Endothelial cell of umbilical vein (primary cell): ENCODE measurements around the gene GPR78. TPM values are rescaled to one million over a fixed set of nuclear protein-coding genes. Genes with fewer than 3 reads are reported as not detected.

Experiments used
- BruUV-seq: library from RNA; stranded (reverse); fragments of 400-500 nt; replicated peaks from 2 replicates; lab custom pipeline; 2021; lab: Mats Ljungman, UMichigan
- CTCF ChIA-PET: fragments of 300-600, 350-600 bp; sonication (Branson Sonifier 250); formaldehyde crosslinking; loops from one replicate; lab custom pipeline; 2021; ENCODE audit warnings: antibody characterized with exemption, inconsistent platforms; lab: Charles Lee
- POLR2A ChIA-PET: fragments of 300-600, 350-600 bp; sonication (Branson Sonifier 250); formaldehyde crosslinking; loops from one replicate; lab custom pipeline; 2021; ENCODE audit warnings: antibody characterized with exemption, inconsistent platforms; lab: Charles Lee
- DNase-seq: peaks from one replicate; pipeline ENCODE4 v3.0.0-alpha.2; 2011; ENCODE audit warnings: low read depth, low spot score
- FAIRE-seq: peaks from 2 replicates; lab custom pipeline; 2011; peaks lifted over from hg19 to GRCh38; lab: Jason Lieb, UNC
- H2AFZ ChIP-seq: 2 replicates; pipeline ENCODE4 v1.6.0; 2012; ENCODE audit warnings: low read depth, low read length, control low read depth, inconsistent platforms
- H3K27ac ChIP-seq: 2 replicates; pipeline ENCODE4 v1.5.1; 2011; ENCODE audit warnings: low read depth, mild to moderate bottlenecking, control low read depth, low read length, moderate library complexity; ENCODE audit not compliant: insufficient read depth
- H3K27me3 ChIP-seq, 2 experiments: 2 replicates each; pipeline versions ENCODE4 v1.6.0 to v1.6.1; 2011; ENCODE audit warnings: low read length in 2 of 2, mixed read lengths in 1 of 2; ENCODE audit not compliant: control insufficient read depth in 2 of 2, insufficient read depth in 2 of 2
- H3K36me3 ChIP-seq, 2 experiments: 2 replicates in 1 of 2; 3 replicates in 1 of 2; pipeline ENCODE4 v1.5.1; 2011; ENCODE audit warnings: low read length in 2 of 2, mild to moderate bottlenecking in 1 of 2, moderate library complexity in 1 of 2; ENCODE audit not compliant: control insufficient read depth in 2 of 2, insufficient read depth in 2 of 2; ENCODE audit errors: extremely low read depth in 1 of 2
- H3K4me1 ChIP-seq: 3 replicates; pipeline ENCODE4 v1.5.1; 2011; ENCODE audit warnings: mild to moderate bottlenecking, low read length; ENCODE audit not compliant: control insufficient read depth, insufficient read depth; ENCODE audit errors: extremely low read depth
- H3K4me2 ChIP-seq: 2 replicates; pipeline ENCODE4 v1.6.1; 2011; ENCODE audit warnings: low read length, control low read depth, mixed read lengths; ENCODE audit not compliant: insufficient read depth
- H3K4me3 ChIP-seq, 3 experiments: fragments of 200-600 bp in 1 of 3; sonication (generic), shearing (Covaris generic) in 1 of 3; replicated peaks in 1 of 3; 2 replicates each; pipeline ENCODE4 v1.5.1; 2011 to 2016; ENCODE audit warnings: control low read depth in 3 of 3, low read length in 3 of 3, mild to moderate bottlenecking in 2 of 3, inconsistent platforms in 1 of 3, low read depth in 1 of 3, moderate library complexity in 1 of 3; ENCODE audit not compliant: insufficient read depth in 1 of 3
- H3K79me2 ChIP-seq: 2 replicates; pipeline ENCODE4 v1.6.0; 2012; ENCODE audit warnings: low read length, inconsistent platforms; ENCODE audit not compliant: control insufficient read depth, insufficient read depth
- H3K9ac ChIP-seq: replicated peaks from 2 replicates; pipeline ENCODE3; 2011; ENCODE audit warnings: low read length, control low read depth; ENCODE audit not compliant: insufficient read depth; ENCODE audit errors: extremely low read depth
- H3K9me1 ChIP-seq: replicated peaks from 3 replicates; pipeline ENCODE4 v1.6.0; 2011; ENCODE audit warnings: mild to moderate bottlenecking, low read length; ENCODE audit not compliant: control insufficient read depth, insufficient read depth; ENCODE audit errors: extremely low read depth
- H3K9me3 ChIP-seq: replicated peaks from 2 replicates; pipeline ENCODE4 v1.5.1; 2012; ENCODE audit warnings: low read length, inconsistent platforms; ENCODE audit not compliant: control insufficient read depth, insufficient read depth
- H4K20me1 ChIP-seq: replicated peaks from 2 replicates; pipeline ENCODE3; 2011; ENCODE audit warnings: mild to moderate bottlenecking, low read length; ENCODE audit not compliant: control insufficient read depth, insufficient read depth; ENCODE audit errors: extremely low read depth
- FOS ChIP-seq: IDR thresholded peaks from 2 replicates; pipeline ENCODE4 v1.6.1; 2011; ENCODE audit warnings: mild to moderate bottlenecking, low read length, moderate library complexity, borderline replicate concordance; ENCODE audit not compliant: insufficient read depth
- MAX ChIP-seq: IDR thresholded peaks from 2 replicates; pipeline ENCODE4 v1.6.1; 2011; ENCODE audit not compliant: insufficient read depth, insufficient read length
- MYC ChIP-seq: IDR thresholded peaks from one replicate; pipeline ENCODE4 v1.6.1; 2011; ENCODE audit warnings: mild to moderate bottlenecking, low read depth, low read length
- POLR2A ChIP-seq: IDR thresholded peaks from 2 replicates; pipeline ENCODE4 v1.6.1; 2012; ENCODE audit warnings: low read depth, mild to moderate bottlenecking, control low read depth, low read length
- POLR2AphosphoS5 ChIP-seq: IDR thresholded peaks from 2 replicates; pipeline ENCODE4 v1.6.1; 2012; ENCODE audit warnings: low read depth, mild to moderate bottlenecking, control low read depth, low read length, moderate library complexity; ENCODE audit not compliant: insufficient read depth
- dilution Hi-C: fragments of 300-500 bp; cut with MboI; formaldehyde crosslinking; loops from one replicate; pipeline ENCODE4 v1.15.0; 2019; ENCODE audit warnings: low sequenced_read_pairs; ENCODE audit not compliant: extremely low pct_ligation_motif_present
- intact Hi-C: fragments of 100-400 bp; cut with micrococcal nuclease; formaldehyde crosslinking; loops from one replicate; pipeline ENCODE4 v1.10.0; 2022
- polyA plus RNA-seq, 4 experiments: library from polyadenylated mRNA; depleted of rRNA in 3 of 4; stranded (reverse) in 3 of 4; unstranded in 1 of 4; fragments of >200 nt; gene quantifications; 2 replicates each; pipeline versions ENCODE4 v1.2.1 to v1.2.3, GENCODE V29; 2011 to 2012; ENCODE audit warnings: missing spikeins in 1 of 4
- total RNA-seq: library from RNA; stranded (reverse); gene quantifications from 2 replicates; pipeline ENCODE4 v1.2.3, GENCODE V29; 2021
- TF ChIP-seq, protein P1 (sequence below), 2 donors: IDR thresholded peaks; 1 replicate in 1 of 2; 2 replicates in 1 of 2; pipeline ENCODE4 v1.5.1; 2011; ENCODE audit warnings: low read length in 2 of 2, mild to moderate bottlenecking in 2 of 2, moderate library complexity in 2 of 2, control low read depth in 1 of 2, inconsistent platforms in 1 of 2, low read depth in 1 of 2; ENCODE audit not compliant: insufficient read depth in 1 of 2; ENCODE audit errors: extremely low read depth in 1 of 2

The GPR78 gene
- total and polyA plus RNA-seq, 2 donors (not counting 3 experiments of a cell fraction or from before 2014, with no cell fraction given): not detected

- no peaks in the 10 kb centered on the region for H4K20me1 ChIP-seq
- no peak overlapping the region for H3K4me3 ChIP-seq
- H3K9me1 ChIP-seq: no peaks in the 10 kb centered on the region
- H3K9ac ChIP-seq: no peak overlapping the region
- no peaks in the 10 kb centered on the region for H3K79me2 ChIP-seq
- no peak for DNase-seq
- TF ChIP-seq POLR2A: no peak
- TF ChIP-seq, protein P1, sequence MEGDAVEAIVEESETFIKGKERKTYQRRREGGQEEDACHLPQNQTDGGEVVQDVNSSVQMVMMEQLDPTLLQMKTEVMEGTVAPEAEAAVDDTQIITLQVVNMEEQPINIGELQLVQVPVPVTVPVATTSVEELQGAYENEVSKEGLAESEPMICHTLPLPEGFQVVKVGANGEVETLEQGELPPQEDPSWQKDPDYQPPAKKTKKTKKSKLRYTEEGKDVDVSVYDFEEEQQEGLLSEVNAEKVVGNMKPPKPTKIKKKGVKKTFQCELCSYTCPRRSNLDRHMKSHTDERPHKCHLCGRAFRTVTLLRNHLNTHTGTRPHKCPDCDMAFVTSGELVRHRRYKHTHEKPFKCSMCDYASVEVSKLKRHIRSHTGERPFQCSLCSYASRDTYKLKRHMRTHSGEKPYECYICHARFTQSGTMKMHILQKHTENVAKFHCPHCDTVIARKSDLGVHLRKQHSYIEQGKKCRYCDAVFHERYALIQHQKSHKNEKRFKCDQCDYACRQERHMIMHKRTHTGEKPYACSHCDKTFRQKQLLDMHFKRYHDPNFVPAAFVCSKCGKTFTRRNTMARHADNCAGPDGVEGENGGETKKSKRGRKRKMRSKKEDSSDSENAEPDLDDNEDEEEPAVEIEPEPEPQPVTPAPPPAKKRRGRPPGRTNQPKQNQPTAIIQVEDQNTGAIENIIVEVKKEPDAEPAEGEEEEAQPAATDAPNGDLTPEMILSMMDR (IDR thresholded peaks at IDR 0.05; ENCODE audit: extremely low read depth in 1 of 2, insufficient read depth in 1 of 2, low read depth in 1 of 2, low read length in 2 of 2): peak; percentile 3 to 18
- no peak for TF ChIP-seq POLR2AphosphoS5
- no peak for TF ChIP-seq FOS
- TF ChIP-seq MAX: no peak
- TF ChIP-seq MYC: no peak
- ChIA-PET CTCF (interaction anchor here (1.0 to 3.5 kb wide), 2 partner anchors 48 to 79 kb away, joined by 3 to 28 read pairs; no protein-coding TSS in a partner anchor), POLR2A (no interaction called here)
- no peak overlapping the region for H3K4me2 ChIP-seq
- no TSS peak for BruUV-seq
- H2AFZ ChIP-seq: no peak overlapping the region
- no peaks in the 10 kb centered on the region for H3K36me3 ChIP-seq
- no peaks in the 10 kb centered on the region for H3K9me3 ChIP-seq
- dilution Hi-C loops (no loop called here), intact Hi-C loops (loop anchor here (1.0 kb wide), 1 partner anchor 79 kb away; no protein-coding TSS in a partner anchor)
- H3K27ac ChIP-seq: no peak overlapping the region
- H3K4me1 ChIP-seq: no peaks in the 10 kb centered on the region
- FAIRE-seq: peak; percentile 4
- no peaks in the 10 kb centered on the region for H3K27me3 ChIP-seq
These were observed 32.9 kb upstream of the GPR78 start for GRCh38 chr4:8547108-8547911.
